Esophagus squamous epithelium (tissue), 4 donors: ENCODE measurements around the gene ANKLE2.

Experiments
- POLR2A ChIP-seq, 4 donors: fragments of 450-650 bp; IDR thresholded peaks; one replicate each; pipeline ENCODE4 v1.6.1; 2017; ENCODE audit warnings: antibody characterized with exemption in 4 of 4, mild to moderate bottlenecking in 4 of 4, moderate library complexity in 3 of 4
- TF ChIP-seq, protein P1 (sequence below), 6 experiments: fragments of 450-650 bp in 4 of 6; fragments of 200-600 bp in 2 of 6; sonication (generic) in 2 of 6; IDR thresholded peaks; one replicate each; pipeline ENCODE4 v1.5.1; 2016 to 2019; ENCODE audit warnings: antibody characterized with exemption in 6 of 6, mild to moderate bottlenecking in 4 of 6, moderate library complexity in 4 of 6

DNA sequence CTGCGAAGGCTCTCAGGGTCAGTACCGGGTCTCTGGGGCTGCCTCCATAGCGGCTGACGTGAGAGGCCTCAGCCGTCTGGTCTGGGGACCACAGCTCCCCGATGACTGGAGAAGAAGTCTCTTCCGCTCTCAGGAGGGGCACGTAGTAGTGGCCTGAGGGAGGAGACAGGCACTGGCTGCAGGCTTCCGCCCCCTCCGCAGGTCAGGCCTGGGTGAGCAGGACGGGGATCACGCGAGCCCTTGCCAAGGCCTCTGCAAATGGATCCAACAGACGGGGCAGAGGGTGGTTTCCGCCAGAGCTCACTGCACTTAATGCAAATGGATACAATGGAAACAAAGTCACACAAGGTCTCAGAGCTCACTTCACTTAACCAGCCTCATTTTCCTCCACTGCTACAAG is 24.7 kb downstream of the ANKLE2 start:
- TF ChIP-seq, protein P1, sequence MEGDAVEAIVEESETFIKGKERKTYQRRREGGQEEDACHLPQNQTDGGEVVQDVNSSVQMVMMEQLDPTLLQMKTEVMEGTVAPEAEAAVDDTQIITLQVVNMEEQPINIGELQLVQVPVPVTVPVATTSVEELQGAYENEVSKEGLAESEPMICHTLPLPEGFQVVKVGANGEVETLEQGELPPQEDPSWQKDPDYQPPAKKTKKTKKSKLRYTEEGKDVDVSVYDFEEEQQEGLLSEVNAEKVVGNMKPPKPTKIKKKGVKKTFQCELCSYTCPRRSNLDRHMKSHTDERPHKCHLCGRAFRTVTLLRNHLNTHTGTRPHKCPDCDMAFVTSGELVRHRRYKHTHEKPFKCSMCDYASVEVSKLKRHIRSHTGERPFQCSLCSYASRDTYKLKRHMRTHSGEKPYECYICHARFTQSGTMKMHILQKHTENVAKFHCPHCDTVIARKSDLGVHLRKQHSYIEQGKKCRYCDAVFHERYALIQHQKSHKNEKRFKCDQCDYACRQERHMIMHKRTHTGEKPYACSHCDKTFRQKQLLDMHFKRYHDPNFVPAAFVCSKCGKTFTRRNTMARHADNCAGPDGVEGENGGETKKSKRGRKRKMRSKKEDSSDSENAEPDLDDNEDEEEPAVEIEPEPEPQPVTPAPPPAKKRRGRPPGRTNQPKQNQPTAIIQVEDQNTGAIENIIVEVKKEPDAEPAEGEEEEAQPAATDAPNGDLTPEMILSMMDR (IDR thresholded peaks at IDR 0.05) = no peak
- no peak for TF ChIP-seq POLR2A (IDR thresholded peaks at IDR 0.05)
